ENCODE measurements around the gene SLC22A12. TPM values are rescaled to one million over a fixed set of nuclear protein-coding genes. Genes with fewer than 3 reads are reported as not detected.
"Not testable (repeated sequence)": the region's sequence is repeated elsewhere in the genome, so short reads cannot be mapped to it uniquely, and the experiment has no call there.

The SLC22A12 gene
- total RNA-seq (ENCODE audit: insufficient read depth, low replicate concordance), result 2.4 TPM

GRCh38 chr11:64590763-64591221 lies at the start of gene SLC22A12:
Gene SLC22A12 (plus strand): TSS chr11:64591220. CDS start chr11:64591557, 337 bp downstream.
- no peak for DNase-seq (ENCODE audit: low spot score)

GRCh38 chr11:64542172-64543125 lies 48.6 kb upstream of the SLC22A12 start:
- DNase-seq (ENCODE audit: low spot score), result peak; percentile 71

GRCh38 chr11:64543818-64544217 lies 47.2 kb upstream of the SLC22A12 start:
- no peak for DNase-seq (ENCODE audit: low spot score)

- no peak for DNase-seq (ENCODE audit: low spot score)
Observed at GRCh38 chr11:64544616-64545296, 46.3 kb upstream of the SLC22A12 start.

GRCh38 chr11:64545619-64546018 lies 45.4 kb upstream of the SLC22A12 start:
- peak; percentile 43 for DNase-seq (ENCODE audit: low spot score)

GRCh38 chr11:64546176-64546575 lies 44.8 kb upstream of the SLC22A12 start:
- DNase-seq (ENCODE audit: low spot score), result no peak

GRCh38 chr11:64546600-64546999 lies 44.4 kb upstream of the SLC22A12 start:
- no peak for DNase-seq (ENCODE audit: low spot score)

GRCh38 chr11:64549969-64550368 lies 41.1 kb upstream of the SLC22A12 start:
- no peak for DNase-seq (ENCODE audit: low spot score)

GRCh38 chr11:64553554-64554201 lies 37.3 kb upstream of the SLC22A12 start:
- peak; percentile 65 for DNase-seq (ENCODE audit: low spot score)

GRCh38 chr11:64556044-64556720 lies 34.8 kb upstream of the SLC22A12 start:
- no peak for DNase-seq (ENCODE audit: low spot score)

- DNase-seq (ENCODE audit: low spot score), result no peak
Observed at GRCh38 chr11:64556721-64557250, 34.2 kb upstream of the SLC22A12 start.

GRCh38 chr11:64558065-64558745 lies 32.8 kb upstream of the SLC22A12 start:
- DNase-seq (ENCODE audit: low spot score), result peak; percentile 14

- DNase-seq (ENCODE audit: low spot score), result no peak
Observed at GRCh38 chr11:64558869-64559268, 32.2 kb upstream of the SLC22A12 start.

- no peak for DNase-seq (ENCODE audit: low spot score)
Observed at GRCh38 chr11:64559351-64560138, 31.5 kb upstream of the SLC22A12 start.

- peak; percentile 30 for DNase-seq (ENCODE audit: low spot score)
Observed at GRCh38 chr11:64560139-64560771, 30.8 kb upstream of the SLC22A12 start.

- no peak for DNase-seq (ENCODE audit: low spot score)
Observed at GRCh38 chr11:64560941-64561340, 30.1 kb upstream of the SLC22A12 start.

GRCh38 chr11:64561429-64561828 lies 29.6 kb upstream of the SLC22A12 start:
- DNase-seq (ENCODE audit: low spot score), result not testable (repeated sequence)

- no peak for DNase-seq (ENCODE audit: low spot score)
Observed at GRCh38 chr11:64561984-64562722, 28.9 kb upstream of the SLC22A12 start.
